HCT116 (cell line): ENCODE measurements around the gene IL1R2. TPM values are rescaled to one million over a fixed set of nuclear protein-coding genes. Genes with fewer than 3 reads are reported as not detected.

Experiments used
- ATAC-seq: fragments of 200-7000 bp; cut with Tn5 transposase; 2 replicates; pipeline ENCODE4 v1.9.1; 2020; ENCODE audit warnings: mild to moderate bottlenecking, moderate library complexity
- BruUV-seq: library from RNA; stranded (reverse); fragments of 400-500 nt; replicated peaks from 2 replicates; lab custom pipeline; 2021; lab: Mats Ljungman, UMichigan
- CTCF ChIA-PET: fragments of 300-600 bp; sonication (Branson Sonifier 250); formaldehyde crosslinking; loops from one replicate; lab custom pipeline; 2021; ENCODE audit warnings: antibody characterized with exemption; lab: Charles Lee
- POLR2A ChIA-PET: fragments of 300-600, 350-600 bp; sonication (Branson Sonifier 250); formaldehyde crosslinking; loops from one replicate; lab custom pipeline; 2021; ENCODE audit warnings: antibody characterized with exemption; lab: Charles Lee
- RAD21 ChIA-PET, 2 experiments: fragments of 300-600 bp; sonication (Branson Sonifier 250); formaldehyde crosslinking; loops; one replicate each; lab custom pipeline; 2023; ENCODE audit warnings: low total read pairs in 2 of 2; ENCODE audit not compliant: uncharacterized antibody in 2 of 2, unreplicated experiment in 2 of 2, low non-redundant PET in 1 of 2; lab: Charles Lee
- DNase-seq: peaks from one replicate; pipeline ENCODE4 v3.0.0-alpha.2; 2010; ENCODE audit warnings: low read depth, low spot score
- H2AFZ ChIP-seq: fragments of 200-600 bp; shearing (Covaris generic), sonication (generic); 2 replicates; pipeline ENCODE4 v1.6.1; 2017; ENCODE audit warnings: low read depth, mixed run types, mixed read lengths, antibody characterized with exemption, low read length; ENCODE audit not compliant: poor library complexity, severe bottlenecking
- H3K27ac ChIP-seq: 2 replicates; pipeline ENCODE4 v1.5.1; 2012; ENCODE audit warnings: low read depth, low read length
- H3K27me3 ChIP-seq: fragments of 200-600 bp; sonication (generic); 2 replicates; pipeline ENCODE4 v1.6.1; 2016; ENCODE audit warnings: mixed run types, low read length, mixed read lengths; ENCODE audit not compliant: insufficient read depth
- H3K36me3 ChIP-seq, 2 experiments: fragments of 200-500 bp in 1 of 2; fragments of 200-600 bp in 1 of 2; sonication (Bioruptor generic) in 1 of 2; sonication (generic) in 1 of 2; 2 replicates each; pipeline versions ENCODE4 v1.5.1 to v1.6.1; 2014 to 2016; ENCODE audit warnings: low read length in 2 of 2, inconsistent platforms in 1 of 2, mixed read lengths in 1 of 2, mixed run types in 1 of 2; ENCODE audit not compliant: insufficient read depth in 2 of 2, control insufficient read depth in 1 of 2
- H3K4me1 ChIP-seq, 2 experiments: fragments of 200-600 bp in 1 of 2; sonication (generic) in 1 of 2; 2 replicates each; pipeline versions ENCODE4 v1.5.1 to v1.6.1; 2012 to 2017; ENCODE audit warnings: low read length in 2 of 2, inconsistent platforms in 1 of 2, mild to moderate bottlenecking in 1 of 2, mixed read lengths in 1 of 2, mixed run types in 1 of 2, moderate library complexity in 1 of 2; ENCODE audit not compliant: insufficient read depth in 2 of 2, control insufficient read depth in 1 of 2
- H3K4me2 ChIP-seq: fragments of 200-600 bp; sonication (generic); 2 replicates; pipeline ENCODE4 v1.6.1; 2017; ENCODE audit warnings: mixed run types, low read length, mixed read lengths
- H3K4me3 ChIP-seq, 2 experiments: fragments of 200-600 bp in 1 of 2; sonication (generic) in 1 of 2; replicated peaks in 1 of 2; 2 replicates each; pipeline ENCODE4 v1.5.1; 2011 to 2016; ENCODE audit warnings: low read length in 2 of 2, control low read depth in 1 of 2, low read depth in 1 of 2, mild to moderate bottlenecking in 1 of 2, mixed read lengths in 1 of 2, mixed run types in 1 of 2
- H3K79me2 ChIP-seq: fragments of 200-600 bp; sonication (generic); 2 replicates; pipeline ENCODE4 v1.6.1; 2017; ENCODE audit warnings: mild to moderate bottlenecking, mixed run types, low read length, moderate library complexity, mixed read lengths; ENCODE audit not compliant: insufficient read depth
- H3K9ac ChIP-seq: fragments of 200-600 bp; sonication (generic); 2 replicates; pipeline ENCODE4 v1.6.1; 2016; ENCODE audit warnings: low read length, mixed read lengths
- H3K9me2 ChIP-seq: fragments of 200-600 bp; sonication (generic), shearing (Covaris generic); 2 replicates; pipeline ENCODE4 v1.6.1; 2017; ENCODE audit warnings: mixed run types, mild to moderate bottlenecking, moderate library complexity; ENCODE audit not compliant: insufficient read depth
- H3K9me3 ChIP-seq, 2 experiments: fragments of 200-500 bp in 1 of 2; fragments of 200-600 bp in 1 of 2; sonication (Bioruptor generic) in 1 of 2; sonication (generic) in 1 of 2; 2 replicates each; pipeline ENCODE4 v1.6.1; 2014 to 2017; ENCODE audit warnings: low read length in 2 of 2, mixed read lengths in 2 of 2, inconsistent platforms in 1 of 2, low read depth in 1 of 2, mild to moderate bottlenecking in 1 of 2, mixed run types in 1 of 2, moderate library complexity in 1 of 2; ENCODE audit not compliant: control insufficient read depth in 1 of 2, insufficient read depth in 1 of 2
- H4K20me1 ChIP-seq: fragments of 200-600 bp; sonication (generic), shearing (Covaris generic); 2 replicates; pipeline ENCODE4 v1.6.1; 2017; ENCODE audit warnings: mixed run types, mild to moderate bottlenecking, moderate library complexity; ENCODE audit not compliant: insufficient read depth
- CEBPB ChIP-seq: IDR thresholded peaks from 2 replicates; pipeline ENCODE4 v1.6.1; 2012; ENCODE audit warnings: low read depth
- EGR1 ChIP-seq: IDR thresholded peaks from 2 replicates; pipeline ENCODE4 v1.6.1; 2012; ENCODE audit warnings: low read depth
- EZH2 ChIP-seq: fragments of 200-600 bp; sonication (generic); IDR thresholded peaks from 2 replicates; pipeline ENCODE4 v1.6.1; 2017; ENCODE audit warnings: antibody characterized with exemption, mixed run types
- JUND ChIP-seq: IDR thresholded peaks from 2 replicates; pipeline ENCODE4 v1.6.1; 2012
- POLR2A ChIP-seq: IDR thresholded peaks from 2 replicates; pipeline ENCODE4 v1.7.0; 2011; ENCODE audit warnings: borderline replicate concordance; ENCODE audit not compliant: insufficient read depth, insufficient read length; ENCODE audit errors: extremely low read depth
- POLR2AphosphoS5 ChIP-seq: IDR thresholded peaks from 2 replicates; pipeline ENCODE4 v1.6.1; 2011; ENCODE audit warnings: mild to moderate bottlenecking, low read depth, low read length, moderate library complexity
- REST ChIP-seq: IDR thresholded peaks from 2 replicates; pipeline ENCODE4 v1.6.1; 2012; ENCODE audit warnings: low read depth
- TCF7L2 ChIP-seq: IDR thresholded peaks from 2 replicates; pipeline ENCODE4 v1.7.0; 2011; ENCODE audit warnings: borderline replicate concordance, inconsistent platforms; ENCODE audit not compliant: insufficient read depth, insufficient read length; ENCODE audit errors: extremely low read depth
- YY1 ChIP-seq: IDR thresholded peaks from 2 replicates; pipeline ENCODE4 v1.6.1; 2011; ENCODE audit warnings: low read length, low read depth, moderate library complexity, mild to moderate bottlenecking; ENCODE audit not compliant: insufficient replicate concordance; ENCODE audit errors: extremely low read depth
- ZBTB33 ChIP-seq: IDR thresholded peaks from 2 replicates; pipeline ENCODE4 v1.6.1; 2011; ENCODE audit warnings: mild to moderate bottlenecking, low read length, moderate library complexity; ENCODE audit not compliant: insufficient replicate concordance; ENCODE audit errors: extremely low read depth
- intact Hi-C: fragments of 100-400 bp; cut with micrococcal nuclease; formaldehyde crosslinking; loops from 2 replicates; pipeline ENCODE4 v1.10.0; 2022
- total RNA-seq: library from RNA; stranded (reverse); gene quantifications from one replicate; pipeline ENCODE4 v1.2.1, GENCODE V29; 2021; ENCODE audit not compliant: unreplicated experiment
- TF ChIP-seq, protein P1 (sequence below): IDR thresholded peaks from 2 replicates; pipeline ENCODE4 v1.6.1; 2012
- TF ChIP-seq, protein P2 (sequence below): IDR thresholded peaks from 2 replicates; pipeline ENCODE4 v1.6.1; 2012

The IL1R2 gene
- total RNA-seq, 1 experiment from 2014 or later: 0.52 TPM

DNA sequence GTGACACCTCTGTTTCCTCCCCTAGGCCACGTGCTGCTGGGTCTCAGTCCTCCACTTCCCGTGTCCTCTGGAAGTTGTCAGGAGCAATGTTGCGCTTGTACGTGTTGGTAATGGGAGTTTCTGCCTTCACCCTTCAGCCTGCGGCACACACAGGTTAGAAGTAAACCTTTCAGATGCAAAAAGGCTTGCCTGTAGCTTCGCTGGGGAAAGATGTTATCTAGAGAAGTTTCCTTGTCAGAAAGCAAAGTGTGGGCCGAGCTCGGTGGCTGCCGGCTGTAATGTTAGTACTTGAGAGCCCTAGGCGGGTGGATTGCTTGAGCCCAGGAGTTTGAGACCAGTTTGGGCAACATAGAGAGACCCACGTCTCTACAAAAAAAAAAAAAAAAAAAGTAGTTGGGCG lies 16.7 kb downstream of the IL1R2 start:
- no peak for DNase-seq
- H3K4me3 ChIP-seq: no peak overlapping the region
- H4K20me1 ChIP-seq: no peaks in the 10 kb centered on the region
- H3K27me3 ChIP-seq: no peaks in the 10 kb centered on the region
- ChIA-PET RAD21 (no interaction called here), POLR2A (no interaction called here), CTCF (no interaction called here)
- intact Hi-C loops: loop anchor here (5.0 kb wide), 2 partner anchors 349 to 439 kb away; partner anchors contain the start of gene IL18R1
- H3K27ac ChIP-seq: no peak overlapping the region
- H3K36me3 ChIP-seq: no peaks in the 10 kb centered on the region
- no peaks in the 10 kb centered on the region for H3K9me2 ChIP-seq
- ATAC-seq: no peak
- H3K4me1 ChIP-seq: 0 out of 4 replicates have a peak, but pooled peaks cover 0 to 4% of the 10 kb centered on the region in 2 experiments
- no peaks in the 10 kb centered on the region for H3K79me2 ChIP-seq
- peaks cover 0 to under 1% of the 10 kb centered on the region in 2 experiments; a peak in 1 of 4 replicates for H3K9me3 ChIP-seq
- H3K9ac ChIP-seq: no peak overlapping the region
- H3K4me2 ChIP-seq: no peak overlapping the region
- no TSS peak for BruUV-seq
- H2AFZ ChIP-seq: no peak overlapping the region
- no peak for TF ChIP-seq EZH2
- TF ChIP-seq POLR2A: no peak
- no peak for TF ChIP-seq REST
- no peak for TF ChIP-seq YY1
- no peak for TF ChIP-seq TCF7L2
- no peak for TF ChIP-seq CEBPB
- TF ChIP-seq POLR2AphosphoS5: no peak
- TF ChIP-seq, protein P1, sequence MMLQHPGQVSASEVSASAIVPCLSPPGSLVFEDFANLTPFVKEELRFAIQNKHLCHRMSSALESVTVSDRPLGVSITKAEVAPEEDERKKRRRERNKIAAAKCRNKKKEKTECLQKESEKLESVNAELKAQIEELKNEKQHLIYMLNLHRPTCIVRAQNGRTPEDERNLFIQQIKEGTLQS: no peak
- TF ChIP-seq, protein P2, sequence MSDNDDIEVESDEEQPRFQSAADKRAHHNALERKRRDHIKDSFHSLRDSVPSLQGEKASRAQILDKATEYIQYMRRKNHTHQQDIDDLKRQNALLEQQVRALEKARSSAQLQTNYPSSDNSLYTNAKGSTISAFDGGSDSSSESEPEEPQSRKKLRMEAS: no peak
- no peak for TF ChIP-seq JUND
- TF ChIP-seq ZBTB33: no peak
- TF ChIP-seq EGR1: no peak
